SK-N-SH (cell line): Measurements from ENCODE around the gene SH3D19. TPM values are rescaled to one million over a fixed set of nuclear protein-coding genes. Genes with fewer than 3 reads are reported as not detected.

Experiments used
- CTCF ChIA-PET: fragments of 300-600, 350-600 bp; formaldehyde crosslinking; extraction: SDS; loops from one replicate; lab custom pipeline; 2021; lab: Yijun Ruan, JAX
- POLR2A ChIA-PET: fragments of 350-600 bp; sonication (Branson Sonifier 250); formaldehyde crosslinking; extraction: SDS; loops from one replicate; lab custom pipeline; 2020; ENCODE audit warnings: antibody characterized with exemption, inconsistent platforms; lab: Yijun Ruan, JAX
- DNase-seq: peaks from one replicate; pipeline ENCODE4 v3.0.0; 2012
- H2AFZ ChIP-seq: fragments of 200-600 bp; sonication (generic); 2 replicates; pipeline ENCODE4 v1.8.1; 2016; ENCODE audit warnings: antibody characterized with exemption, mild to moderate bottlenecking, low read depth
- H3F3A ChIP-seq: fragments of 200-600 bp; sonication (generic); replicated peaks from 2 replicates; pipeline ENCODE3; 2016; ENCODE audit warnings: antibody characterized with exemption, mild to moderate bottlenecking; ENCODE audit not compliant: insufficient read depth
- H3K27ac ChIP-seq, 2 experiments: fragments of 200-500 bp in 1 of 2; fragments of 200-600 bp in 1 of 2; sonication (Bioruptor generic) in 1 of 2; sonication (generic), shearing (Covaris generic) in 1 of 2; 2 replicates each; pipeline versions ENCODE4 v1.5.1 to v1.6.1; 2014 to 2016; ENCODE audit warnings: low read depth in 2 of 2, inconsistent platforms in 1 of 2, low read length in 1 of 2, mild to moderate bottlenecking in 1 of 2, mixed read lengths in 1 of 2
- H3K27me3 ChIP-seq: fragments of 200-600 bp; sonication (generic), shearing (Covaris generic); 2 replicates; pipeline ENCODE4 v1.6.1; 2016; ENCODE audit warnings: mixed run types; ENCODE audit not compliant: insufficient read depth
- H3K36me3 ChIP-seq, 2 experiments: fragments of 200-500 bp in 1 of 2; fragments of 200-600 bp in 1 of 2; sonication (Bioruptor generic) in 1 of 2; sonication (generic) in 1 of 2; replicated peaks in 1 of 2; 2 replicates each; pipeline versions ENCODE3 to v1.5.1; 2014 to 2016; ENCODE audit warnings: low read length in 1 of 2, mild to moderate bottlenecking in 1 of 2; ENCODE audit not compliant: insufficient read depth in 2 of 2, control insufficient read depth in 1 of 2
- H3K4me1 ChIP-seq, 2 experiments: fragments of 200-500 bp in 1 of 2; fragments of 200-600 bp in 1 of 2; sonication (Bioruptor generic) in 1 of 2; sonication (generic), shearing (Covaris generic) in 1 of 2; 2 replicates each; pipeline versions ENCODE4 v1.5.1 to v1.6.1; 2014 to 2016; ENCODE audit warnings: low read depth in 1 of 2, low read length in 1 of 2, mixed run types in 1 of 2; ENCODE audit not compliant: insufficient read depth in 2 of 2, control insufficient read depth in 1 of 2
- H3K4me2 ChIP-seq: fragments of 200-600 bp; sonication (generic), shearing (Covaris generic); 2 replicates; pipeline ENCODE4 v1.6.1; 2017; ENCODE audit warnings: mixed run types
- H3K4me3 ChIP-seq, 2 experiments: fragments of 200-500 bp in 1 of 2; fragments of 200-600 bp in 1 of 2; sonication (Bioruptor generic) in 1 of 2; sonication (generic), shearing (Covaris generic) in 1 of 2; 2 replicates each; pipeline versions ENCODE4 v1.5.1 to v1.8.1; 2014 to 2016; ENCODE audit warnings: low read depth in 2 of 2, inconsistent platforms in 1 of 2, low read length in 1 of 2, mild to moderate bottlenecking in 1 of 2, mixed read lengths in 1 of 2, moderate library complexity in 1 of 2
- H3K79me2 ChIP-seq: fragments of 200-600 bp; sonication (generic); 2 replicates; pipeline ENCODE4 v1.8.1; 2017; ENCODE audit warnings: mild to moderate bottlenecking; ENCODE audit not compliant: insufficient read depth
- H3K9ac ChIP-seq: fragments of 200-600 bp; sonication (generic); 2 replicates; pipeline ENCODE4 v1.6.1; 2017; ENCODE audit warnings: mixed run types
- H3K9me2 ChIP-seq: fragments of 200-600 bp; sonication (generic); 2 replicates; pipeline ENCODE4 v1.6.1; 2017; ENCODE audit warnings: mixed run types
- H3K9me3 ChIP-seq: fragments of 200-600 bp; sonication (generic); 2 replicates; pipeline ENCODE4 v1.6.1; 2017; ENCODE audit warnings: mixed run types, mild to moderate bottlenecking, moderate library complexity
- H4K20me1 ChIP-seq: fragments of 200-600 bp; sonication (generic); 2 replicates; pipeline ENCODE4 v1.6.1; 2017; ENCODE audit warnings: mild to moderate bottlenecking, mixed run types; ENCODE audit not compliant: insufficient read depth
- CHD2 ChIP-seq: fragments of 150-350 bp; IDR thresholded peaks from 2 replicates; pipeline ENCODE4 v1.6.1; 2018; ENCODE audit warnings: low read length; ENCODE audit not compliant: partially characterized antibody
- ELF1 ChIP-seq: IDR thresholded peaks from 2 replicates; pipeline ENCODE4 v1.4.0; 2012
- EZH2phosphoT487 ChIP-seq: fragments of 200-600 bp; sonication (generic); IDR thresholded peaks from 2 replicates; pipeline ENCODE4 v1.6.1; 2017; ENCODE audit warnings: low read depth, mixed run types, mild to moderate bottlenecking, antibody characterized with exemption, moderate library complexity, borderline replicate concordance
- FOSL2 ChIP-seq: IDR thresholded peaks from 2 replicates; pipeline ENCODE4 v1.4.0; 2012; ENCODE audit warnings: low read depth, mild to moderate bottlenecking, moderate library complexity, borderline replicate concordance
- FOXJ3 ChIP-seq: sonication (generic); formaldehyde crosslinking; IDR thresholded peaks from 2 replicates; pipeline ENCODE4 v1.5.1; 2020; ENCODE audit warnings: mild to moderate bottlenecking, missing genetic modification reagents
- IRF3 ChIP-seq: fragments of 150-350 bp; IDR thresholded peaks from 2 replicates; pipeline ENCODE4 v1.6.1; 2016; ENCODE audit warnings: mild to moderate bottlenecking, low read depth, low read length
- JUND ChIP-seq: IDR thresholded peaks from 2 replicates; pipeline ENCODE4 v1.4.0; 2012
- MXI1 ChIP-seq: IDR thresholded peaks from 2 replicates; pipeline ENCODE4 v1.6.1; 2012; ENCODE audit warnings: mild to moderate bottlenecking, low read depth, low read length, improper control_type of control experiment
- NFIC ChIP-seq: IDR thresholded peaks from 2 replicates; pipeline ENCODE4 v1.4.0; 2012; ENCODE audit warnings: borderline replicate concordance
- NRF1 ChIP-seq: IDR thresholded peaks from 2 replicates; pipeline ENCODE4 v1.6.1; 2012; ENCODE audit warnings: low read depth, mild to moderate bottlenecking, low read length
- POLR2AphosphoS5 ChIP-seq: IDR thresholded peaks from 2 replicates; pipeline ENCODE4 v1.6.1; 2012; ENCODE audit warnings: low read depth, low read length
- SIN3A ChIP-seq: IDR thresholded peaks from 2 replicates; pipeline ENCODE4 v1.6.1; 2012; ENCODE audit warnings: low read depth, mild to moderate bottlenecking, low read length, moderate library complexity, borderline replicate concordance
- SMC3 ChIP-seq: IDR thresholded peaks from 2 replicates; pipeline ENCODE4 v1.6.1; 2012; ENCODE audit warnings: low read depth, low read length, improper control_type of control experiment
- TEAD4 ChIP-seq: IDR thresholded peaks from 2 replicates; pipeline ENCODE4 v1.4.0; 2012; ENCODE audit warnings: mild to moderate bottlenecking, borderline replicate concordance; ENCODE audit not compliant: insufficient read depth
- YY1 ChIP-seq: IDR thresholded peaks from 2 replicates; pipeline ENCODE4 v1.4.0; 2012; ENCODE audit warnings: low read depth, mild to moderate bottlenecking
- WGBS: methylation state at CpG from one replicate; pipeline ENCODE4 v1.1.6; 2017; ENCODE audit warnings: low lambda C conversion rate; 5-methylcytosine and 5-hydroxymethylcytosine counted together
- polyA plus RNA-seq, 3 experiments: library from polyadenylated mRNA; depleted of rRNA; stranded (reverse); fragments of >200 nt; gene quantifications; 2 replicates each; pipeline ENCODE4 v1.2.3, GENCODE V29; 2012

SH3D19 gene
- polyA plus RNA-seq, 1 of the 3 experiments (the other 2 are of a cell fraction), result 7.1 TPM

- Histone ChIP-seq H2AFZ (no peak overlapping the region), H3K4me1 (no peaks in the 10 kb centered on the region), H3K4me2 (no peak overlapping the region), H3F3A (no peaks in the 10 kb centered on the region), H3K27ac (no peak overlapping the region), H3K9me3 (no peaks in the 10 kb centered on the region), H4K20me1 (no peaks in the 10 kb centered on the region), H3K9me2 (no peaks in the 10 kb centered on the region), H3K9ac (no peak overlapping the region), H3K27me3 (no peaks in the 10 kb centered on the region), H3K36me3 (peaks cover 42 to 44% of the 10 kb centered on the region in 2 experiments), H3K79me2 (no peaks in the 10 kb centered on the region), H3K4me3 (no peak overlapping the region)
- ChIA-PET POLR2A (no interaction called here), CTCF (no interaction called here)
- no peak for DNase-seq
- TF ChIP-seq SIN3A (no peak), NFIC (no peak), IRF3 (no peak), POLR2AphosphoS5 (no peak), CHD2 (no peak)
- 94% methylated on average over 5 of the region's 5 CpGs for WGBS
Measured at GRCh38 chr4:151144329-151145072, 180.9 kb downstream of the SH3D19 start.

- Histone ChIP-seq H3K27me3 (no peaks in the 10 kb centered on the region), H3K9me3 (no peaks in the 10 kb centered on the region), H3K4me2 (no peak overlapping the region), H3K4me3 (no peak overlapping the region), H3K9ac (no peak overlapping the region), H3K79me2 (no peaks in the 10 kb centered on the region), H3K4me1 (no peaks in the 10 kb centered on the region), H3F3A (no peaks in the 10 kb centered on the region), H3K9me2 (no peaks in the 10 kb centered on the region), H3K27ac (no peak overlapping the region), H2AFZ (no peak overlapping the region), H3K36me3 (peaks cover 39 to 42% of the 10 kb centered on the region in 2 experiments), H4K20me1 (no peaks in the 10 kb centered on the region)
- TF ChIP-seq FOXJ3 (CRISPR knock-in tag), result no peak
- no peak for TF ChIP-seq YY1
- TF ChIP-seq ELF1, result no peak
- TF ChIP-seq NRF1, result no peak
- CTCF ChIA-PET, result no interaction called here
- 94% methylated on average over 3 of the region's 3 CpGs for WGBS
- DNase-seq, result no peak
- POLR2A ChIA-PET, result no interaction called here
Measured at GRCh38 chr4:151143811-151144210, 181.6 kb downstream of the SH3D19 start.

GRCh38 chr4:151143162-151143561, 182.2 kb downstream of the SH3D19 start:
- ChIA-PET CTCF (no interaction called here), POLR2A (no interaction called here)
- no peaks in the 10 kb centered on the region for H3K9me2 ChIP-seq
- peaks cover 36 to 42% of the 10 kb centered on the region in 2 experiments for H3K36me3 ChIP-seq
- no peak overlapping the region for H3K4me2 ChIP-seq
- WGBS, result 98% methylated on average over 2 of the region's 2 CpGs
- H3K4me1 ChIP-seq, result no peaks in the 10 kb centered on the region
- H3K79me2 ChIP-seq, result no peaks in the 10 kb centered on the region
- H3F3A ChIP-seq, result no peaks in the 10 kb centered on the region
- TF ChIP-seq ELF1, result no peak
- TF ChIP-seq MXI1, result no peak
- no peak for TF ChIP-seq FOSL2
- TF ChIP-seq TEAD4, result no peak
- no peak for TF ChIP-seq EZH2phosphoT487
- TF ChIP-seq SIN3A, result no peak
- no peak for TF ChIP-seq POLR2AphosphoS5
- no peak for TF ChIP-seq JUND
- no peak for TF ChIP-seq CHD2
- TF ChIP-seq SMC3, result no peak
- no peak for TF ChIP-seq FOXJ3 (CRISPR knock-in tag)
- no peak overlapping the region for H3K9ac ChIP-seq
- no peaks in the 10 kb centered on the region for H3K27me3 ChIP-seq
- no peaks in the 10 kb centered on the region for H4K20me1 ChIP-seq
- no peak for DNase-seq
- no peak overlapping the region for H3K4me3 ChIP-seq
- no peak overlapping the region for H3K27ac ChIP-seq
- H3K9me3 ChIP-seq, result no peaks in the 10 kb centered on the region
- no peak overlapping the region for H2AFZ ChIP-seq
